GM23248 (cell line): ENCODE results near the gene TDRD7.

Experiments
- EZH2 ChIP-seq: fragments of 200-600 bp; sonication (generic); IDR thresholded peaks from 2 replicates; pipeline ENCODE4 v1.6.1; 2018; ENCODE audit warnings: antibody characterized with exemption, mild to moderate bottlenecking; ENCODE audit not compliant: insufficient read depth, poor library complexity, severe bottlenecking
- EZH2phosphoT487 ChIP-seq: fragments of 200-600 bp; sonication (generic); IDR thresholded peaks from 2 replicates; pipeline ENCODE4 v1.6.1; 2018; ENCODE audit warnings: antibody characterized with exemption, moderate library complexity, mild to moderate bottlenecking, low read depth; ENCODE audit not compliant: insufficient read depth

DNA sequence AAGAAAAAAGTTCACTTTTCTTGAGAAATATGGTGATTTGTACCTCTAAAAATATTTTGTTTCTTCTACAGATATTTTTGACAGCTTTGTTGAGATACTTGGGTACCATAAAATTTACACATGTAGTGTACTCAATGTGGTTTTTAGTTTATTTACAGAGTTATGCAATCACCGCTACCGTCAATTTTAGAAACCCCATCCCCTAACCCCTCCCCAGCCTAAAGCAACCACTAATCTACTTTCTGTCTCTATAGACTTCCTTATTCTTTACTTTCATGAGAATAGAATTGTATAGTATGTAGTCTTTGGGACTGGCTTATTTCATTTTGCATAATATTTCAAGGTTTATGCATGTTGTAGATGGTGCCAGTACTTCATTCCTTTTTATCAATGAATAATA, 45.0 kb upstream of the TDRD7 start:
- no peak for TF ChIP-seq EZH2
- TF ChIP-seq EZH2phosphoT487 = no peak
